H1 (cell line): ENCODE measurements around the gene INKA2. TPM values are rescaled to one million over a fixed set of nuclear protein-coding genes. Genes with fewer than 3 reads are reported as not detected.

Experiments used
- GABPA ChIP-seq: IDR thresholded peaks from 2 replicates; pipeline ENCODE4 v1.6.1; 2011; ENCODE audit warnings: mild to moderate bottlenecking, low read length, moderate library complexity, borderline replicate concordance; ENCODE audit not compliant: insufficient read depth
- TAF7 ChIP-seq: optimal IDR thresholded peaks from 2 replicates; pipeline ENCODE3; 2011; ENCODE audit warnings: low read depth, mild to moderate bottlenecking, inconsistent platforms, low read length, moderate library complexity, borderline replicate concordance
- polyA plus RNA-seq, 7 experiments: library from polyadenylated mRNA; depleted of rRNA in 3 of 7; stranded (reverse) in 5 of 7; unstranded in 2 of 7; fragments of >200 nt in 5 of 7; fragments of 200-250 nt in 2 of 7; gene quantifications; 1 replicate in 5 of 7; 2 replicates in 1 of 7; 4 replicates in 1 of 7; pipeline versions ENCODE4 v1.2.1 to v1.2.3, GENCODE V29; 2011 to 2013; ENCODE audit warnings: missing spikeins in 2 of 7, mixed read lengths in 2 of 7
- total RNA-seq: library from RNA; stranded (reverse); fragmentation: NEBNext Ultra II Directional; extraction: Animal tissue kit (Norgen Biotek cat#: 25700); gene quantifications from 2 replicates; pipeline ENCODE4 v1.2.1, GENCODE V29; 2021

The INKA2 gene
- total and polyA plus RNA-seq, 2 of the 8 experiments (the other 6 are each of a cell fraction or from before 2014, with no cell fraction given) = 4.2 to 11.5 TPM

GRCh38 chr1:111734426-111734825 is 4.8 kb downstream of the INKA2 start (continued):
- TF ChIP-seq TAF7 (no peak), GABPA (no peak)
- TF ChIP-seq, all 59 proteins: peak for 0
